WI38 (cell line): Measurements from ENCODE around the gene CD36.

Experiments used
- H3K4me3 ChIP-seq: 2 replicates; pipeline ENCODE4 v1.5.1; 2011; ENCODE audit warnings: low read depth, mild to moderate bottlenecking, control low read depth, low read length
- CTCF ChIP-seq: IDR thresholded peaks from 2 replicates; pipeline ENCODE4 v1.5.1; 2012; ENCODE audit warnings: low read depth, mild to moderate bottlenecking, control low read depth, low read length

Gene CD36

DNA sequence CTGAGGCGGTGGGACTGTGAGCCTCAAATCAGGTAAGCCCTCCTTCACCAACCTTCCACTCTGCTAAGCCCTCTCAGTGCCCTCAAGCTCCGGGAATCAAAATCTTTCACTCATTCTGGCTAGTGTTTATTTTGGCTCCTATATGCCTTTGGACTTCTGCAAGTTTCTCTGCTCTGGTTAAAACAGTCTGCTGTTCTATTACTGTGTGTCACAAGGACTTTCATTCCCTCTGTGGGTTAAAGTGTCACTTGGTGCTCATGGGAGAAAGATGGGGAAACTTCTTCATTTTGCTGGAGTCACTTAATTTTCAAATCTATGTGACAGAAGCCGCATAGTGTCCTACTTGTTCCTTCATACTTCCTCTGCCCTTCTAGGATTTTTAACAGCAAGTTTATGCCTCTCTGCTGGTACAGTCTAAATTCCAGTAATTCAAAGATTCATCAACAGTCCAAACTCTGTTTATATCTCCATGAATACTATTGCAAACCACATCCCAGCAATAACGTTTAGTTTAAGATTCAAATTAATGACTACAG, 61.3 kb downstream of the CD36 start:
- no peak overlapping the region for H3K4me3 ChIP-seq
- no peak for TF ChIP-seq CTCF

DNA sequence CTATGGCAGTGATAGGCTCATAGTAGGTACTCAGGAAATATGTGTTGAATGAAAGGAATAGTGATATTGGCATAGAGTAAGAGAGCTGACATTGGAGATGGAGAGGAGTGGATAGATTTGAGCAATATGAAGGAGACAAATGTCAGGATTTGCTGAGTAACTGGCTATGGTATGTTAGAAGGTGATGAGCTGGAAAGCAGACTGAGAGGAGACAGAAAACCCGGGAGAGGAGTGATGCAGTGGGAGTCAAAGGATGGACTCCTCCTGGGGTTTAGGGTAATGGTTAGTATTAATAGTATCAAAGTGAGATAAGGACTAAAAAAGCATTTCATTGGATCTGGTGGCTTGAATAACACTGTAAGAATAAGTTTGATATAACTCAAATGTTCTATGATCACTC, 64.8 kb downstream of the CD36 start:
- no peak overlapping the region for H3K4me3 ChIP-seq
- no peak for TF ChIP-seq CTCF

DNA sequence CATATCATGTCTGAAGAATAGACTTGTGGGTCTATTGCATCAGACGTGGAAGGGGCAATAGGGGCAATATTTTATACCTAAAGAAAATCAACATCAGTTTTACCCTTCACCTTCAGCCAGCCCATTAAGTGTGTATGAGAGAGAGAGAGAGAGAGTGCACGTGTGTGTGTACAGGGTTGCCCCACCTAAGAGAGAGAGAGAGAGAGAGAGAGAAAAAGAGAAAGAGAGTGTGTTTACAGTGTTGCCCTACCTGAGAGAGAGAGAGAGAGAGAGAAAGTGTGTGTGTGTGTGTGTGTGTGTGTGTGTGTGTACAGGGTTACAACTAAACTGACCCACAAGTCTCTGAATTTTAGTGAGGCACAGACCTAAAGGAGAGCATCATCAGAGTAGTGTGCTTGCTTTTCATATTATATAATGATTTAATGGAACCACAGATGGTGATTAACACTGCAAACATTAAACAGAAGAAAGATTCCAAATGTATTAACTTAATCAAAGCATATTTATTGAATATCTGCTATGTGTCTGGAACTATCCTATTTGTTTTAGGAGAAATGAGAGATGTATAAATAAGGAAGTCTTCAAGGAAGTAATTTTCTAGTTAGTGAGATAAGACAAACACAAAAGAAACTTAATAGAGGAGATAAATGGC, 66.8 kb downstream of the CD36 start:
- TF ChIP-seq CTCF = no peak

DNA sequence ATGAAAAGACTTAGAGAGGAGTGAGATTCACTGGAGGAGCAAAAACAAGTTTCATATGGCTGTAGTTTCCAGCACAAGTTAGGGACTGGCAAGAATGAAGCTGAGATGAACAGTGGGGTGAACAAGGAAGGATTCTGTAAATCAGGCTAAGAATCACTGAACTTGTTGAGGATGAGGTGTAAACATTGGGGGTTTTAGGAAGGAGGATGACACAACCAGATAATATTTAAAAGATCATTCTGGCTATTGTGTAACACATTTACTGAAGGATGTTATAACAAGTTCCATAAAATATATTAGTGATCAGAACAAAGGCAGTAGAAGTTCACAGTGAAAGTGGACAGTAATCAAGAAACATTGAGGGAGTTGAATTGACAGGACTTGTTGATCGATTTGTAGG, 68.9 kb downstream of the CD36 start:
- TF ChIP-seq CTCF = no peak
- no peak overlapping the region for H3K4me3 ChIP-seq

More for the DNA sequence above, 66.8 kb downstream of the CD36 start:
- no peak overlapping the region for H3K4me3 ChIP-seq

DNA sequence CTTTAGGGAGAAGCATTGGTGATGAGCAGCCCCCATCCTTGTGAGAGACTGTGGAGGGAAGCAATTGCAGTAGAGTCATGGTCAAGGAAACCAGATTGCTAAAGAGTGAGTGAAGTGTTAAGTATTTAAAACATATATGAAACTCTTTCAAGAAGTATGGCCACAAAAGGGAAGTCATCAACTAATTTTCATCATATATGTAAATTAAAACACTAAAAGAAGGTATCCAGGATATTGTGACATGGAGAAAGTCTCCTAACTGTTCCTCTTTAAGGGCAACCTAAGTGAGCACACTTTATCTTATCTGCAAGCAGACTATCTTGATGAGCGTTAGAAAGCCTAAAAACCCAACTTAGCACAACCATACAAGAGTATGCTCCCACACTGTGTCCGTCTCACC, 69.7 kb downstream of the CD36 start:
- H3K4me3 ChIP-seq = no peak overlapping the region

GRCh38 chr7:80711531-80711930, 73.1 kb downstream of the CD36 start:
- no peak for TF ChIP-seq CTCF

More for the DNA sequence above, 69.7 kb downstream of the CD36 start:
- no peak for TF ChIP-seq CTCF

GRCh38 chr7:80719261-80719660, 80.8 kb downstream of the CD36 start:
- no peak overlapping the region for H3K4me3 ChIP-seq
- no peak for TF ChIP-seq CTCF

More at GRCh38 chr7:80711531-80711930, 73.1 kb downstream of the CD36 start:
- no peak overlapping the region for H3K4me3 ChIP-seq
